H1 (cell line): ENCODE data around the gene NPTX1. TPM values are rescaled to one million over a fixed set of nuclear protein-coding genes. Genes with fewer than 3 reads are reported as not detected.

ENCODE experiments used
- CTCF ChIA-PET: fragments of 300-600 bp; sonication (Branson Sonifier 250); formaldehyde crosslinking; loops from one replicate; lab custom pipeline; 2021; ENCODE audit not compliant: partially characterized antibody; lab: Charles Lee
- POLR2A ChIA-PET: fragments of 300-600 bp; sonication (Branson Sonifier 250); formaldehyde crosslinking; loops from one replicate; lab custom pipeline; 2021; ENCODE audit warnings: inconsistent platforms; ENCODE audit not compliant: partially characterized antibody; lab: Charles Lee
- DNase-seq, 2 experiments: peaks; one replicate each; pipeline versions ENCODE4 v3.0.0 to v3.0.0-alpha.2; 2010 to 2022; ENCODE audit warnings: low spot score in 2 of 2, low read depth in 1 of 2, mixed read lengths in 1 of 2
- FAIRE-seq: peaks from 2 replicates; lab custom pipeline; 2011; peaks lifted over from hg19 to GRCh38; lab: Jason Lieb, UNC
- H2AFZ ChIP-seq: 2 replicates; pipeline ENCODE4 v1.8.1; 2012; ENCODE audit warnings: low read length, inconsistent platforms
- H2AK5ac ChIP-seq: 2 replicates; pipeline ENCODE4 v1.6.1; 2013; ENCODE audit warnings: low read depth, low read length
- H2BK120ac ChIP-seq: replicated peaks from 2 replicates; pipeline ENCODE3; 2013; ENCODE audit warnings: low read depth, low read length, inconsistent platforms
- H2BK12ac ChIP-seq: 2 replicates; pipeline ENCODE4 v1.6.1; 2013; ENCODE audit warnings: low read depth, low read length
- H2BK15ac ChIP-seq: 2 replicates; pipeline ENCODE4 v1.6.1; 2013; ENCODE audit warnings: low read length
- H2BK20ac ChIP-seq: 2 replicates; pipeline ENCODE4 v1.6.1; 2013; ENCODE audit warnings: low read length
- H2BK5ac ChIP-seq: 2 replicates; pipeline ENCODE4 v1.6.1; 2013; ENCODE audit warnings: low read depth, low read length
- H3K14ac ChIP-seq: 2 replicates; pipeline ENCODE4 v1.6.1; 2013; ENCODE audit warnings: inconsistent platforms; ENCODE audit not compliant: insufficient read length
- H3K18ac ChIP-seq: 2 replicates; pipeline ENCODE4 v1.6.1; 2013; ENCODE audit warnings: low read length; ENCODE audit errors: extremely low read depth
- H3K23ac ChIP-seq: 2 replicates; pipeline ENCODE4 v1.6.1; 2013; ENCODE audit warnings: inconsistent platforms; ENCODE audit not compliant: insufficient read length
- H3K23me2 ChIP-seq: 2 replicates; pipeline ENCODE4 v1.6.1; 2013; ENCODE audit warnings: low read depth, low read length
- H3K27ac ChIP-seq: 2 replicates; pipeline ENCODE4 v1.6.1; 2011; ENCODE audit warnings: low read depth, low read length, inconsistent platforms
- H3K27me3 ChIP-seq, 4 experiments: replicated peaks in 1 of 4; 1 replicate in 1 of 4; 2 replicates in 3 of 4; pipeline versions ENCODE4 v1.6.1 to v1.8.1; 2011 to 2013; ENCODE audit warnings: low read length in 3 of 4, mild to moderate bottlenecking in 3 of 4, inconsistent platforms in 2 of 4, mixed read lengths in 2 of 4, moderate library complexity in 1 of 4; ENCODE audit not compliant: control insufficient read depth in 3 of 4, insufficient read depth in 3 of 4; ENCODE audit errors: extremely low read depth in 1 of 4
- H3K36me3 ChIP-seq, 4 experiments: 2 replicates each; pipeline versions ENCODE4 v1.6.1 to v1.8.1; 2011 to 2013; ENCODE audit warnings: mild to moderate bottlenecking in 4 of 4, low read length in 3 of 4, moderate library complexity in 2 of 4, control low read depth in 1 of 4, inconsistent platforms in 1 of 4; ENCODE audit not compliant: insufficient read depth in 4 of 4, control insufficient read depth in 2 of 4
- H3K4ac ChIP-seq: replicated peaks from 2 replicates; pipeline ENCODE3; 2013; ENCODE audit warnings: low read length, low read depth, mixed read lengths, inconsistent platforms; ENCODE audit not compliant: insufficient read length
- H3K4me1 ChIP-seq, 4 experiments: replicated peaks in 1 of 4; 1 replicate in 1 of 4; 2 replicates in 3 of 4; pipeline versions ENCODE4 v1.6.1 to v1.8.1; 2011 to 2013; ENCODE audit warnings: low read length in 3 of 4, inconsistent platforms in 2 of 4, mixed read lengths in 1 of 4; ENCODE audit not compliant: insufficient read depth in 4 of 4, control insufficient read depth in 3 of 4
- H3K4me2 ChIP-seq, 2 experiments: 2 replicates each; pipeline versions ENCODE4 v1.6.1 to v1.8.1; 2011 to 2013; ENCODE audit warnings: low read depth in 2 of 2, low read length in 2 of 2, control low read depth in 1 of 2, inconsistent platforms in 1 of 2, mild to moderate bottlenecking in 1 of 2; ENCODE audit not compliant: insufficient read depth in 1 of 2
- H3K4me3 ChIP-seq, 4 experiments: fragments of 200-600, 300-600 bp in 1 of 4; sonication (generic), shearing (Covaris generic), sonication (Bioruptor Twin) in 1 of 4; 2 replicates each; pipeline versions ENCODE4 v1.5.1 to v1.8.1; 2011 to 2016; ENCODE audit warnings: low read length in 4 of 4, low read depth in 3 of 4, control low read depth in 2 of 4, inconsistent platforms in 2 of 4, mild to moderate bottlenecking in 2 of 4, mixed read lengths in 1 of 4, moderate library complexity in 1 of 4; ENCODE audit not compliant: insufficient read depth in 2 of 4; ENCODE audit errors: extremely low read depth in 1 of 4
- H3K56ac ChIP-seq: replicated peaks from 2 replicates; pipeline ENCODE3; 2013; ENCODE audit warnings: low read depth, mild to moderate bottlenecking, mixed read lengths, low read length, inconsistent platforms; ENCODE audit not compliant: insufficient read length
- H3K79me1 ChIP-seq: 2 replicates; pipeline ENCODE4 v1.6.1; 2013; ENCODE audit warnings: low read depth, low read length, control low read depth
- H3K79me2 ChIP-seq, 2 experiments: 2 replicates each; pipeline versions ENCODE4 v1.6.1 to v1.8.1; 2012 to 2013; ENCODE audit warnings: low read length in 2 of 2, mild to moderate bottlenecking in 2 of 2, inconsistent platforms in 1 of 2; ENCODE audit not compliant: insufficient read depth in 2 of 2, control insufficient read depth in 1 of 2
- H3K9ac ChIP-seq, 4 experiments: replicated peaks in 1 of 4; 1 replicate in 1 of 4; 2 replicates in 3 of 4; pipeline versions ENCODE4 v1.6.1 to v1.8.1; 2011 to 2013; ENCODE audit warnings: low read depth in 3 of 4, low read length in 3 of 4, control low read depth in 2 of 4, mild to moderate bottlenecking in 2 of 4, moderate library complexity in 2 of 4, inconsistent platforms in 1 of 4; ENCODE audit errors: extremely low read depth in 1 of 4
- H3K9me3 ChIP-seq, 2 experiments: 2 replicates each; pipeline versions ENCODE4 v1.6.1 to v1.8.1; 2012 to 2013; ENCODE audit warnings: mild to moderate bottlenecking in 2 of 2, moderate library complexity in 2 of 2, control low read depth in 1 of 2, inconsistent platforms in 1 of 2, low read depth in 1 of 2, low read length in 1 of 2, mixed read lengths in 1 of 2; ENCODE audit not compliant: insufficient read depth in 2 of 2
- H4K20me1 ChIP-seq, 2 experiments: replicated peaks in 1 of 2; 2 replicates each; pipeline versions ENCODE3 to v1.8.1; 2011 to 2013; ENCODE audit warnings: inconsistent platforms in 2 of 2, low read length in 2 of 2, mild to moderate bottlenecking in 1 of 2; ENCODE audit not compliant: insufficient read depth in 2 of 2, control insufficient read depth in 1 of 2
- H4K5ac ChIP-seq: 2 replicates; pipeline ENCODE4 v1.6.1; 2013; ENCODE audit warnings: low read length, low read depth, mixed read lengths, inconsistent platforms; ENCODE audit not compliant: insufficient read length
- H4K8ac ChIP-seq: 2 replicates; pipeline ENCODE4 v1.8.0; 2013; ENCODE audit warnings: mild to moderate bottlenecking, moderate library complexity, low read length, inconsistent platforms; ENCODE audit not compliant: insufficient read depth; ENCODE audit errors: extremely low read depth
- H4K91ac ChIP-seq: replicated peaks from 2 replicates; pipeline ENCODE3; 2013; ENCODE audit warnings: low read length, mixed read lengths, inconsistent platforms; ENCODE audit not compliant: insufficient read length
- BCL11A ChIP-seq, 2 experiments: IDR thresholded peaks; one replicate each; pipeline ENCODE4 v1.6.1; 2011; ENCODE audit warnings: low read depth in 2 of 2, low read length in 2 of 2, mild to moderate bottlenecking in 2 of 2
- BRCA1 ChIP-seq: IDR thresholded peaks from 2 replicates; pipeline ENCODE4 v1.6.1; 2012; ENCODE audit warnings: low read depth, low read length, improper control_type of control experiment
- EGR1 ChIP-seq: IDR thresholded peaks from 2 replicates; pipeline ENCODE4 v1.6.1; 2011; ENCODE audit warnings: low read depth, low read length, borderline replicate concordance
- JUN ChIP-seq: IDR thresholded peaks from 2 replicates; pipeline ENCODE4 v1.6.1; 2011; ENCODE audit warnings: low read depth, mild to moderate bottlenecking, improper control_type of control experiment, low read length
- MAFK ChIP-seq: IDR thresholded peaks from 2 replicates; pipeline ENCODE4 v1.6.1; 2012; ENCODE audit warnings: low read depth, mild to moderate bottlenecking, improper control_type of control experiment, low read length
- NANOG ChIP-seq: IDR thresholded peaks from 2 replicates; pipeline ENCODE4 v1.6.1; 2011; ENCODE audit warnings: low read length, low read depth, mild to moderate bottlenecking, inconsistent platforms; ENCODE audit not compliant: insufficient read depth, poor library complexity, severe bottlenecking
- POLR2AphosphoS5 ChIP-seq: IDR thresholded peaks from 2 replicates; pipeline ENCODE4 v1.6.1; 2011; ENCODE audit warnings: low read depth, low read length
- RNF2 ChIP-seq: fragments of 200-900, 300-1000 bp; sonication (generic); IDR thresholded peaks from 2 replicates; pipeline ENCODE4 v1.7.1; 2016; ENCODE audit warnings: borderline replicate concordance, low read depth, mild to moderate bottlenecking, antibody characterized with exemption, low read length; ENCODE audit not compliant: poor library complexity, severe bottlenecking; ENCODE audit errors: missing control alignments
- RXRA ChIP-seq: IDR thresholded peaks from 2 replicates; pipeline ENCODE4 v1.6.1; 2011; ENCODE audit warnings: low read depth, mild to moderate bottlenecking, low read length, moderate library complexity; ENCODE audit not compliant: insufficient read depth
- SIN3A ChIP-seq, 2 experiments: IDR thresholded peaks in 1 of 2; conservative IDR thresholded peaks in 1 of 2; 2 replicates each; pipeline ENCODE4 v1.6.1; 2011 to 2012; ENCODE audit warnings: low read length in 2 of 2, improper control_type of control experiment in 1 of 2, low read depth in 1 of 2, mild to moderate bottlenecking in 1 of 2
- SIRT6 ChIP-seq: IDR thresholded peaks from one replicate; pipeline ENCODE4 v1.7.1; 2012; ENCODE audit warnings: low read length, inconsistent platforms
- WGBS, 2 experiments: shearing (Covaris generic) in 1 of 2; methylation state at CpG; one replicate each; pipeline versions ENCODE4 v1.1.6 to v1.1.7; 2013 to 2015; ENCODE audit warnings: low lambda C conversion rate in 2 of 2, mixed read lengths in 2 of 2, inconsistent platforms in 1 of 2, low coverage in 1 of 2, missing lambda C conversion rate in 1 of 2; ENCODE audit not compliant: insufficient replicate concordance in 2 of 2, insufficient coverage in 1 of 2, insufficient read length in 1 of 2; ENCODE audit errors: extremely low coverage in 1 of 2, missing lambda C conversion rate in 1 of 2; 5-methylcytosine and 5-hydroxymethylcytosine counted together
- polyA plus RNA-seq, 7 experiments: library from polyadenylated mRNA; depleted of rRNA in 3 of 7; stranded (reverse) in 5 of 7; unstranded in 2 of 7; fragments of >200 nt in 5 of 7; fragments of 200-250 nt in 2 of 7; gene quantifications; 1 replicate in 5 of 7; 2 replicates in 1 of 7; 4 replicates in 1 of 7; pipeline versions ENCODE4 v1.2.1 to v1.2.3, GENCODE V29; 2011 to 2013; ENCODE audit warnings: missing spikeins in 2 of 7, mixed read lengths in 2 of 7
- total RNA-seq: library from RNA; stranded (reverse); fragmentation: NEBNext Ultra II Directional; extraction: Animal tissue kit (Norgen Biotek cat#: 25700); gene quantifications from 2 replicates; pipeline ENCODE4 v1.2.1, GENCODE V29; 2021

Gene NPTX1
- total and polyA plus RNA-seq, 2 of the 8 experiments (the other 6 are each of a cell fraction or from before 2014, with no cell fraction given) = 12.0 to 17.9 TPM

- Histone ChIP-seq H4K20me1 (peaks cover 0 to 2% of the 10 kb centered on the region in 2 experiments), H3K18ac (no peak overlapping the region), H3K4me3 (no peak overlapping the region), H2BK12ac (no peak overlapping the region), H4K91ac (no peak overlapping the region), H3K79me2 (no peaks in the 10 kb centered on the region), H3K23me2 (no peaks in the 10 kb centered on the region), H3K4me2 (no peak overlapping the region), H3K4me1 (peaks cover 0 to 8% (median 2%) of the 10 kb centered on the region in 4 experiments; a peak in 3 of 7 replicates), H3K4ac (no peak overlapping the region), H3K14ac (no peak overlapping the region), H3K36me3 (no peaks in the 10 kb centered on the region; a peak in 1 of 8 replicates), H3K23ac (no peak overlapping the region), H2AK5ac (no peak overlapping the region), H2BK5ac (no peak overlapping the region), H2BK20ac (no peak overlapping the region), H3K79me1 (no peaks in the 10 kb centered on the region), H2BK15ac (no peak overlapping the region), H4K8ac (no peak overlapping the region), H2AFZ (no peak overlapping the region), H3K9me3 (no peaks in the 10 kb centered on the region), H4K5ac (no peak overlapping the region), H3K27me3 (peaks cover 0 to 2% (median 0%) of the 10 kb centered on the region in 4 experiments; a peak in 2 of 7 replicates), H3K56ac (no peak overlapping the region), H2BK120ac (no peak overlapping the region), H3K9ac (no peak overlapping the region), H3K27ac (no peak overlapping the region)
- no peak for DNase-seq
- FAIRE-seq = no peak
- WGBS, 2 experiments = 90% methylated on average over 25 of the region's 29 CpGs; no CpG with 5 or more reads in 1 of the 2 experiments
- POLR2A ChIA-PET = interaction anchor here (1.2 kb wide), 1 partner anchor 23 kb away, joined by 3 read pairs; no protein-coding TSS in a partner anchor
- CTCF ChIA-PET = interaction anchor here (1.1 to 1.6 kb wide), 3 partner anchors 77 to 547 kb away, joined by 3 read pairs; no protein-coding TSS in a partner anchor
- no peak for TF ChIP-seq EGR1
- TF ChIP-seq POLR2AphosphoS5 = no peak
- TF ChIP-seq RXRA = no peak
- no peak for TF ChIP-seq RNF2
- no peak for TF ChIP-seq SIRT6
- TF ChIP-seq NANOG = no peak
- TF ChIP-seq BCL11A (IDR thresholded peaks at IDR 0.05; ENCODE audit: low read depth in 2 of 2, low read length in 2 of 2) = no peak
- no peak for TF ChIP-seq JUN
- TF ChIP-seq BRCA1 = no peak
- no peak for TF ChIP-seq MAFK
- TF ChIP-seq SIN3A (conservative IDR thresholded peaks at IDR 0.05 in 1 of 2, IDR thresholded peaks at IDR 0.05 in 1 of 2; ENCODE audit: low read depth in 1 of 2, low read length in 2 of 2) = no peak
Measured at GRCh38 chr17:80431246-80432195, 44.9 kb downstream of the NPTX1 start.
